Peyer's patch (tissue), 4 donors: ENCODE data around the gene RPS17. TPM values are rescaled to one million over a fixed set of nuclear protein-coding genes. Genes with fewer than 3 reads are reported as not detected.
A peak's percentile ranks its signal among the peaks of the same experiment; 100 is the strongest.

Experiments
- DNase-seq, 3 donors: peaks; one replicate each; pipeline ENCODE4 v3.0.0-alpha.2; 2017 to 2019
- H3K27ac ChIP-seq, 4 donors: fragments of 200-600 bp; sonication (generic); one replicate each; pipeline ENCODE4 v1.5.1; 2016 to 2019
- H3K27me3 ChIP-seq, 2 donors: fragments of 200-600 bp; sonication (generic); one replicate each; pipeline ENCODE4 v1.5.1; 2019
- H3K36me3 ChIP-seq, 3 donors: fragments of 200-600 bp; sonication (generic); one replicate each; pipeline ENCODE4 v1.5.1; 2016 to 2019
- H3K4me1 ChIP-seq, 4 donors: fragments of 200-600 bp; sonication (generic); one replicate each; pipeline ENCODE4 v1.5.1; 2016 to 2019
- H3K4me3 ChIP-seq, 4 donors: fragments of 200-600 bp; sonication (generic); 1 replicate in 3 of 4; 2 replicates in 1 of 4; pipeline ENCODE4 v1.5.1; 2016 to 2019; ENCODE audit warnings: mild to moderate bottlenecking in 1 of 4
- H3K9me3 ChIP-seq, 4 donors: fragments of 200-600 bp; sonication (generic); one replicate each; pipeline ENCODE4 v1.5.1; 2016 to 2019; ENCODE audit warnings: mild to moderate bottlenecking in 1 of 4
- CTCF ChIP-seq, 6 experiments: fragments of 450-650 bp in 4 of 6; fragments of 200-600 bp in 2 of 6; sonication (generic) in 1 of 6; IDR thresholded peaks; one replicate each; pipeline ENCODE4 v1.5.1; 2017 to 2019; ENCODE audit warnings: antibody characterized with exemption in 6 of 6, mild to moderate bottlenecking in 3 of 6, moderate library complexity in 1 of 6
- POLR2A ChIP-seq, 2 donors: fragments of 450-650 bp; IDR thresholded peaks; one replicate each; pipeline ENCODE4 v1.5.1; 2017; ENCODE audit warnings: antibody characterized with exemption in 2 of 2, mild to moderate bottlenecking in 2 of 2, moderate library complexity in 2 of 2
- total RNA-seq, 4 donors: library from RNA; depleted of rRNA; stranded (reverse); fragments of >200 nt; gene quantifications; one replicate each; pipeline ENCODE4 v1.1.0, GENCODE V29; 2016

The RPS17 gene
- total RNA-seq, 4 donors from 2014 or later, result 237 to 1,533 (median 677) TPM

DNA sequence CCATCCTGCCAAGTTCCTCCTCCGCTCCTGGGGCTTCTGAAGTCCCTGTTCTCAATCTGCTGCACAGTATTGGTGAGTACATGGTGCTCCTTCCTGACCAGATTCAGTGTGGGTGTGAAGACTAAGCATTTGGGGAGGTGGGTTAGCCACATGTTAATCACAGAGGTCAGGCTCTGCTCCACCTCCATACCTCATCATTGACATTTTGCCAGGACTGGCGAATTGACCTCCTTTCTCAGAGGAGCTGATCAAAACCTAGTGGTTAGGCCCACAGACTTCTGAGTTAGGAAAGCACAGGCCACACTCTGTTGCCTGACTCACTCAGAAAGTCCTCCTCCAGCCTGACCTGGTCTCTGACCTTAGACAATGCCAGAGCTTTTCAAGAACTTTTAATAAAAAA, 8.4 kb upstream of the RPS17 start:
- Histone ChIP-seq H3K27ac (no peak overlapping the region), H3K27me3 (no peaks in the 10 kb centered on the region), H3K36me3 (no peaks in the 10 kb centered on the region), H3K9me3 (no peaks in the 10 kb centered on the region), H3K4me1 (no peaks in the 10 kb centered on the region), H3K4me3 (no peak overlapping the region)
- TF ChIP-seq CTCF (IDR thresholded peaks at IDR 0.05), result no peak
- TF ChIP-seq POLR2A (IDR thresholded peaks at IDR 0.05), result no peak
- DNase-seq, result no peak

DNA sequence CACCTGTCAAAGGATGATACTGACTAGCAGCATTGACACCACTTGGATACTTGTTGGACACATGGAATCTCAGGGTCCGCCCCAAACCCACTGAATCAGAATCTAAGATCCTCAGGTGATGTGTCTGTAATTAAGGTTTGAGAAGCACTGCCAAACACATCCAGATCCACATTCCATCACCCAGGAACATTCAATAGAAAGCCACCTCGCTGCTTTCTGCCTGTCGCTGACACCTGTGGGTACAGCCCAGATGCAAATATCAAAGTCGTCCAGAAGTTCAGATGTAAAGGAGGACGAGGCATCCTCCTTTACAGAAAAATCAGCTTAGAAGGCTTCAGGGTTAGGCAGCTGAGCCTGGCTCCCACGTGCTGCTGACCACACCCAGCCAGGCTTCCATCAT, 5.2 kb upstream of the RPS17 start:
- TF ChIP-seq POLR2A (IDR thresholded peaks at IDR 0.05) (no peak), CTCF (IDR thresholded peaks at IDR 0.05) (no peak)

GRCh38 chr15:82545002-82545401, 4.7 kb upstream of the RPS17 start:
- Histone ChIP-seq H3K4me3 (no peak overlapping the region), H3K4me1 (peaks cover 0 to 7% (median 2%) of the 10 kb centered on the region in 4 donors), H3K27me3 (no peaks in the 10 kb centered on the region), H3K27ac (no peak overlapping the region), H3K9me3 (no peaks in the 10 kb centered on the region), H3K36me3 (no peaks in the 10 kb centered on the region)
- no peak for TF ChIP-seq CTCF (IDR thresholded peaks at IDR 0.05)
- no peak for TF ChIP-seq POLR2A (IDR thresholded peaks at IDR 0.05)
- DNase-seq, result no peak

More for the DNA sequence above, 5.2 kb upstream of the RPS17 start:
- Histone ChIP-seq H3K36me3 (no peaks in the 10 kb centered on the region), H3K9me3 (no peaks in the 10 kb centered on the region), H3K27me3 (no peaks in the 10 kb centered on the region), H3K27ac (no peak overlapping the region), H3K4me3 (no peak overlapping the region), H3K4me1 (peaks cover 0 to 7% (median 2%) of the 10 kb centered on the region in 4 donors)
- DNase-seq, result no peak

DNA sequence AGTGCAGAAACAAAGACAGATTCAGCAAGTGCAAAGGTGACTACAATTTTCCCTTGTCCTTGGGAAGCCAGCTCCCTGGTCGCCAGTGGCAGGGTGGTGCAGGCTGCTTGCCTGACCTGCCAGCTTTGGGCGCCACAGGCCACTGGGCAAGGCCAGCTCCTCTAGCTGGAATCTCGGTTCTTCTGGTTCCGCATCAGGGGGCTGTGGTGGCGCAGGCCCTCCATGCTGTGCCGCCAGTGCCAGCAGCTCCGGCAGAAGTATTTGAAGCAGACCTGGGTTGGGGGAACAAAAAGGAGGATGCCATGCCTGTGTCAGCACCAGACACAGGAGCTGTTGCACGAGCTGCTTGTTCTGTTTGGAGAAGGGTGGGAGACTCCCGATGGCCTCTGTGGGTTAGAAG, 4.2 kb upstream of the RPS17 start:
- no peak overlapping the region for H3K4me3 ChIP-seq
- DNase-seq, result no peak
- H3K27ac ChIP-seq, result no peak overlapping the region
- H3K36me3 ChIP-seq, result no peaks in the 10 kb centered on the region
- H3K9me3 ChIP-seq, result no peaks in the 10 kb centered on the region
- TF ChIP-seq CTCF (IDR thresholded peaks at IDR 0.05) (no peak), POLR2A (IDR thresholded peaks at IDR 0.05) (no peak)
- no peaks in the 10 kb centered on the region for H3K27me3 ChIP-seq
- H3K4me1 ChIP-seq, result peaks cover 0 to 8% (median 2%) of the 10 kb centered on the region in 4 donors

DNA sequence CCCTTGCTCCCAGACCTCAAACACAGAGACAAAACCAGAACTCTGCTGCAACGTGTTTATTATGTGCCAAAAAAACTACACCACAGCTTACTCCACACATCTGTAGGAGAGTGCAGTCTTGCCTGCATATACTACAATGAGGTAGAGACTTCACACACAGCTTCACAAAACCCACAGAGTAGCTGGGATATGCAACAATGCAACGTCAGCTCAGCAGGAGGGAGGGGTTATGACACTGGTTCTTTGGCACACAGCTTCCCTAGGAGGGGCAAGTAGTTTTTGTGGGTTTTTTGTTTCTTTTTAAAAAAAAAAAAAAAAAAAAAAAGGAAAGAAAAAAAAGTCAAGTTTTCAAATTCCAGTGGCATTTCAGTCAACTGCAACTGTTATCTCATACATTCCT, 2.9 kb upstream of the RPS17 start:
- no peak for TF ChIP-seq CTCF (IDR thresholded peaks at IDR 0.05)
- no peak for TF ChIP-seq POLR2A (IDR thresholded peaks at IDR 0.05)
- DNase-seq, result no peak
- Histone ChIP-seq H3K9me3 (no peaks in the 10 kb centered on the region), H3K4me3 (no peak overlapping the region), H3K27ac (no peak overlapping the region), H3K4me1 (peaks cover 0 to 20% (median 5%) of the 10 kb centered on the region in 4 donors), H3K36me3 (peaks cover 0 to 5% (median 0%) of the 10 kb centered on the region in 3 donors), H3K27me3 (no peaks in the 10 kb centered on the region)

DNA sequence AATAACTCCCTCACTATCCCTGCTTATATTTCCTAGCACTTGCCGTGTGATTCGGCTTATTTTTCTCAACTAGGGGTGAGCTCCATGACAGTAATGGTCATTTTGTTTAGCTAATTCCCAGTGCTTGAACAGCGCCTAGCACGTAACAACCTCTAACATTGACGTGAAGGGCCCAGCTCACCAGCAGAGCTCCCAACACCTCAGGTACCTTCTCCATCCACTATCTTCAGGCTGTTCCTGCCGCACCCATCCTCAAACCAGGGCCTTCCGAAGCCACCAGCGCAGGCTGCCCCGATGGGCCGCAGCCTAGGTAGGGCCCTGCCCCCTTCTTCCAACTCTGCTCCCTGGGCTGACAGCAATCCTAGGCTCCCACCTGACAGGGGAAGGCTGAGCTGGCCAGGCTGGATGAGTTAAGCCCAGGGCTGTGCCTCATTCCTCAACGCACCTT, 751 bp upstream of the RPS17 start:
- Histone ChIP-seq H3K27me3 (no peaks in the 10 kb centered on the region), H3K27ac (peak overlapping the region; percentile 84 to 89 (median 86)), H3K4me1 (peaks cover 0 to 24% (median 5%) of the 10 kb centered on the region in 4 donors), H3K9me3 (no peaks in the 10 kb centered on the region), H3K4me3 (peak overlapping the region; percentile 68 to 83 (median 77)), H3K36me3 (peaks cover 0 to 27% (median 0%) of the 10 kb centered on the region in 3 donors)
- DNase-seq, result no peak
- TF ChIP-seq CTCF (IDR thresholded peaks at IDR 0.05), result no peak
- TF ChIP-seq POLR2A (IDR thresholded peaks at IDR 0.05), result no peak
